ENCODE results near the gene NEURL1B.

NEURL1B gene

GRCh38 chr5:172611913-172612312 lies 29.1 kb upstream of the NEURL1B start:
- Histone ChIP-seq H3K36me3 (ENCODE audit: control insufficient read depth, low read depth, low read length) (no peaks in the 10 kb centered on the region), H3K9ac (ENCODE audit: low read length) (no peak overlapping the region), H3K4me1 (ENCODE audit: control insufficient read depth, low read depth, low read length) (peaks cover 2% of the 10 kb centered on the region), H3K27me3 (ENCODE audit: control insufficient read depth, insufficient read depth, low read length) (no peaks in the 10 kb centered on the region), H3K9me3 (ENCODE audit: control insufficient read depth, low read depth, low read length) (no peaks in the 10 kb centered on the region), H3K27ac (ENCODE audit: low read length) (no peak overlapping the region), H3K4me3 (ENCODE audit: low read length) (no peak overlapping the region)

DNA sequence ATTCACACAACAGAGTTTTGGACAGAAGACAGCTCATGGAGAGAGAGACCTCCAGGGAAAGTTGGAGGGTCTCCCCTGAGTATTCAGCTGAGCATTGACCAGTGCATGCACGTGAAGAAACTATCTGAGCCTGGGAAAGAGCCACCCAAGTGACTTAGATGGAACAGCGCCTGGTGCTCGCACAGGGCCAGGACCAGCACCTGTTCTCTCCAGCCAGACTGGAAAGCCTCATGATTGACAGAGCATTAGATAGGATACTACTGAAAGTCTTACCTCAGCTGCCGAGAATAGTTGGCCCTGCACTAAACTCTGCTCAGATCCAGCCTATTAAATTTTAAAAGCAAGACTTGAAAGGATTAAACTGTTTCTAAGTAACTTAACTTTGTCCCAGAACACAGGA lies 28.3 kb upstream of the NEURL1B start:
- no peaks in the 10 kb centered on the region for H3K9me3 ChIP-seq (ENCODE audit: control insufficient read depth, low read depth, low read length)

GRCh38 chr5:172616136-172616535 lies 24.9 kb upstream of the NEURL1B start:
- H3K27me3 ChIP-seq (ENCODE audit: control insufficient read depth, insufficient read depth, low read length): no peaks in the 10 kb centered on the region
- H3K9ac ChIP-seq (ENCODE audit: low read length): no peak overlapping the region
- H3K9me3 ChIP-seq (ENCODE audit: control insufficient read depth, low read depth, low read length): no peaks in the 10 kb centered on the region
- H3K4me1 ChIP-seq (ENCODE audit: control insufficient read depth, low read depth, low read length): no peaks in the 10 kb centered on the region
- no peak overlapping the region for H3K4me3 ChIP-seq (ENCODE audit: low read length)
- no peaks in the 10 kb centered on the region for H3K36me3 ChIP-seq (ENCODE audit: control insufficient read depth, low read depth, low read length)
- H3K27ac ChIP-seq (ENCODE audit: low read length): no peak overlapping the region

More for the DNA sequence above, 28.3 kb upstream of the NEURL1B start:
- Histone ChIP-seq H3K36me3 (ENCODE audit: control insufficient read depth, low read depth, low read length) (no peaks in the 10 kb centered on the region), H3K4me3 (ENCODE audit: low read length) (no peak overlapping the region), H3K27me3 (ENCODE audit: control insufficient read depth, insufficient read depth, low read length) (no peaks in the 10 kb centered on the region), H3K4me1 (ENCODE audit: control insufficient read depth, low read depth, low read length) (no peaks in the 10 kb centered on the region), H3K27ac (ENCODE audit: low read length) (no peak overlapping the region), H3K9ac (ENCODE audit: low read length) (no peak overlapping the region)

DNA sequence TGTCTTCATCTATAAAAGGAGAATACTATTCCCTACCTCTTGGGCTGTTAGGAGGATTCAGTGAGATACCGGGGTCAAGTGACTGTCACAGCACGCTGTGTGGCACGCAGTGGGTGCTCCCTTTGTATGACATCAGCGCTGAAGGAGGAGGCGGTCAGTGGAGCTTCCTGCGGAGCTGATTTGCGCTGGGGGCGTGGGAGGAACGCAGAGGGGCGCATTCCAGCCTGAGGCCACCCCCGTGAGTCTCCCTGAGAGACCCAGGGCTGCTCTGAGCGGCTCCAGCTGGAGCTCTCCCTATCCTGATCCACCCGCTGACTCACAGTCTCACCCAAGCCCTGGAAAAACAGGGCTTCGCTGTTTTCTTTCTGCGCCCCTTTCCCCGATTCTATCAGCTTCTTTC lies 24.3 kb upstream of the NEURL1B start:
- Histone ChIP-seq H3K9me3 (ENCODE audit: control insufficient read depth, low read depth, low read length) (no peaks in the 10 kb centered on the region), H3K36me3 (ENCODE audit: control insufficient read depth, low read depth, low read length) (no peaks in the 10 kb centered on the region), H3K4me1 (ENCODE audit: control insufficient read depth, low read depth, low read length) (no peaks in the 10 kb centered on the region), H3K4me3 (ENCODE audit: low read length) (no peak overlapping the region), H3K27me3 (ENCODE audit: control insufficient read depth, insufficient read depth, low read length) (no peaks in the 10 kb centered on the region), H3K9ac (ENCODE audit: low read length) (no peak overlapping the region), H3K27ac (ENCODE audit: low read length) (no peak overlapping the region)

GRCh38 chr5:172617817-172618216 lies 23.2 kb upstream of the NEURL1B start:
- no peak overlapping the region for H3K27ac ChIP-seq (ENCODE audit: low read length)
- no peaks in the 10 kb centered on the region for H3K9me3 ChIP-seq (ENCODE audit: control insufficient read depth, low read depth, low read length)
- H3K4me1 ChIP-seq (ENCODE audit: control insufficient read depth, low read depth, low read length): peaks cover 3% of the 10 kb centered on the region
- H3K9ac ChIP-seq (ENCODE audit: low read length): no peak overlapping the region
- H3K36me3 ChIP-seq (ENCODE audit: control insufficient read depth, low read depth, low read length): no peaks in the 10 kb centered on the region
- H3K27me3 ChIP-seq (ENCODE audit: control insufficient read depth, insufficient read depth, low read length): no peaks in the 10 kb centered on the region
- no peak overlapping the region for H3K4me3 ChIP-seq (ENCODE audit: low read length)

DNA sequence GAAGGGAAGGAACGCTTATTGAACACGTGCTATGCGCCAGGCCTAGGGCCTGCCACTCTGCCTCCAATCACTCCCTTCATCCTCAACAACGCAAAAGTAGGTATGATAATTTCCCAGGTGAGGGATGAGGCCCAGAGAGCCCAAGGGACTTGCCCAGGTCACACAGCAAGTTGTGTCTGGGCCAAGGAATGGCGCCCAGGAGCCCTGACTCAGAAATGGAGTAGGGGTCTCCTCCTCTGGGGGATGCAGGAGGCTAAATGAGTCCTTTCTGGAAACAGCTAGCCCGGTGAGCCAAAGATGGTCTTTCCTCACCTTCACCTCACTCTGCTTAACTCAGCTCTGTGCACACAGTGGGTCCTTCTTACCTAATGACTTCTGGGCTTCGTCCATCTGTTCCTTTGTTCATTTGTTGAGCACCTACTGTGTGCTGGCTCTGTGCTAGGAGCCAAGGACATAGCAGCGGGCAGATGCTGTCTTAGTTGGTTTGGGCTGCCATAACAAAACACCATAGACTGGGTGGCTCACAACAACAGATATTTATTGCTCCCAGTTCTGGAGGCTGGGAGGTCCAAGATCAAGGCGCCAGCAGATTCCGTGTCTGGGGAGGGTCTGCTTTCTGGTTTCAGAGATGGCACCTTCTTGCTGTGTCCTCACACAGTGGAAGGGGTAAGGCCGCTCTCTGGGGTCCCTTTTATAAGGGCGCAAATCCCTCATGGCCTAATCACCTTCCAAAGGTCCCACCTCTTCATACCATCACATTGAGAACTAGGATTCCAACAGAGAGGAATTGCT lies 22.3 kb upstream of the NEURL1B start:
- H3K36me3 ChIP-seq (ENCODE audit: control insufficient read depth, low read depth, low read length): no peaks in the 10 kb centered on the region
- H3K9me3 ChIP-seq (ENCODE audit: control insufficient read depth, low read depth, low read length): no peaks in the 10 kb centered on the region
- H3K9ac ChIP-seq (ENCODE audit: low read length): no peak overlapping the region
- H3K27ac ChIP-seq (ENCODE audit: low read length): no peak overlapping the region
- no peak overlapping the region for H3K4me3 ChIP-seq (ENCODE audit: low read length)
- peaks cover 3% of the 10 kb centered on the region for H3K4me1 ChIP-seq (ENCODE audit: control insufficient read depth, low read depth, low read length)
- no peaks in the 10 kb centered on the region for H3K27me3 ChIP-seq (ENCODE audit: control insufficient read depth, insufficient read depth, low read length)

DNA sequence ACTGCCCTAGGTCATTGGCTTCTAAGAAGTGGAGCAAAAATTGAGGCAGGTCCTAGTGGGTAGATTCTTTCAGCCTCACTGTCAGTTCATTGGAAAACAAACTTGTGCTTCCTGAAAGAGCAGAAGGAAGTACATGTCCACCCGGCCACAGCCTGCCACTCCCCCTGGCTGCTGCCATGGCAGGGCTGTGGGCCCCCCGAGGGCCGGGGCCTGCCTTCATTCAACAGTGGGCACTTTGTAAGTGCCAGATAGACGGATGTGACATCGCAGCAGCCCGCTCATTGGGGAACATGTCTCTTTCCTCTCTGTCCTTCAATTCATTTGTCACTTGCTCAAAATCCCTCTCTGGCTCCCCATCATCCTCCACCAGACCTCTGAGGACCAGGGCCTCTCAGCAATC lies 20.6 kb upstream of the NEURL1B start:
- Histone ChIP-seq H3K27me3 (ENCODE audit: control insufficient read depth, insufficient read depth, low read length) (no peaks in the 10 kb centered on the region), H3K36me3 (ENCODE audit: control insufficient read depth, low read depth, low read length) (no peaks in the 10 kb centered on the region), H3K9ac (ENCODE audit: low read length) (no peak overlapping the region), H3K9me3 (ENCODE audit: control insufficient read depth, low read depth, low read length) (no peaks in the 10 kb centered on the region), H3K4me3 (ENCODE audit: low read length) (no peak overlapping the region), H3K27ac (ENCODE audit: low read length) (no peak overlapping the region), H3K4me1 (ENCODE audit: control insufficient read depth, low read depth, low read length) (peaks cover 6% of the 10 kb centered on the region)

GRCh38 chr5:172622091-172623046 lies 18.7 kb upstream of the NEURL1B start:
- no peak overlapping the region for H3K4me3 ChIP-seq (ENCODE audit: low read length)
- H3K27me3 ChIP-seq (ENCODE audit: control insufficient read depth, insufficient read depth, low read length): no peaks in the 10 kb centered on the region
- no peak overlapping the region for H3K27ac ChIP-seq (ENCODE audit: low read length)
- H3K9ac ChIP-seq (ENCODE audit: low read length): no peak overlapping the region
- H3K36me3 ChIP-seq (ENCODE audit: control insufficient read depth, low read depth, low read length): no peaks in the 10 kb centered on the region
- peaks cover 13% of the 10 kb centered on the region for H3K4me1 ChIP-seq (ENCODE audit: control insufficient read depth, low read depth, low read length)
- no peaks in the 10 kb centered on the region for H3K9me3 ChIP-seq (ENCODE audit: control insufficient read depth, low read depth, low read length)

DNA sequence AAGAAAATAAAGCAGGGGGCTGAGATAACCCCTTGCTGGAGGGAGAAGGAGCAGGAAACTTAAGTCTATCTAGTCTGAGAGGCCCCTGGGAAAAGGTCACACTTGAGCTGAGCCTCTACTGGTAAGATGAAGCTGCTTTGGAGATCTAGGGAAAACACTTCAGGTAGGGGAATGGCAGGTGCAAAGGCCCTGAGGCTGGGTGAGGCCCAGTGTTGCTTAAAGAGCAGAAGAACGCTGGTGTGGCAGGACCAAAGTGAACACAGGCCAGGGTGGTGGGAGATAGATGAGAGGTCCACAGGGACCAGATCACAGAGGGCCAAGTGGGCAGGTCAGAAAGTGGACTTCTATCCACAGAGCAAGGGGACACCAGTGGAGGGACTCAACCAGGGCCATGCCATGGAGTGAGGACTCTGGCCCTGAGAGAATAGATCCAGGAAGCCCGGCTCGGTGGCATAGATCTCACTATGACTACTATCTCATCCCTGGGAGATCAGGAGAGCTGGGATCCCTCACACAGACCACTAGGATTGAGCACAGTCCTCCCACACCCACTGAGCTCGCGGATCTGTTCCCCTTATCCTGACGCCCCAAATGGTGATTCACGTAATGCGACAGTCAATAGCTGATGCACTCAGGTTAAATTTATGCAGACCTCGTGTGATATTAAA lies 17.6 kb upstream of the NEURL1B start:
- Histone ChIP-seq H3K36me3 (ENCODE audit: control insufficient read depth, low read depth, low read length) (no peaks in the 10 kb centered on the region), H3K4me1 (ENCODE audit: control insufficient read depth, low read depth, low read length) (peaks cover 23% of the 10 kb centered on the region), H3K9me3 (ENCODE audit: control insufficient read depth, low read depth, low read length) (no peaks in the 10 kb centered on the region), H3K9ac (ENCODE audit: low read length) (no peak overlapping the region), H3K27me3 (ENCODE audit: control insufficient read depth, insufficient read depth, low read length) (no peaks in the 10 kb centered on the region), H3K27ac (ENCODE audit: low read length) (no peak overlapping the region), H3K4me3 (ENCODE audit: low read length) (no peak overlapping the region)

DNA sequence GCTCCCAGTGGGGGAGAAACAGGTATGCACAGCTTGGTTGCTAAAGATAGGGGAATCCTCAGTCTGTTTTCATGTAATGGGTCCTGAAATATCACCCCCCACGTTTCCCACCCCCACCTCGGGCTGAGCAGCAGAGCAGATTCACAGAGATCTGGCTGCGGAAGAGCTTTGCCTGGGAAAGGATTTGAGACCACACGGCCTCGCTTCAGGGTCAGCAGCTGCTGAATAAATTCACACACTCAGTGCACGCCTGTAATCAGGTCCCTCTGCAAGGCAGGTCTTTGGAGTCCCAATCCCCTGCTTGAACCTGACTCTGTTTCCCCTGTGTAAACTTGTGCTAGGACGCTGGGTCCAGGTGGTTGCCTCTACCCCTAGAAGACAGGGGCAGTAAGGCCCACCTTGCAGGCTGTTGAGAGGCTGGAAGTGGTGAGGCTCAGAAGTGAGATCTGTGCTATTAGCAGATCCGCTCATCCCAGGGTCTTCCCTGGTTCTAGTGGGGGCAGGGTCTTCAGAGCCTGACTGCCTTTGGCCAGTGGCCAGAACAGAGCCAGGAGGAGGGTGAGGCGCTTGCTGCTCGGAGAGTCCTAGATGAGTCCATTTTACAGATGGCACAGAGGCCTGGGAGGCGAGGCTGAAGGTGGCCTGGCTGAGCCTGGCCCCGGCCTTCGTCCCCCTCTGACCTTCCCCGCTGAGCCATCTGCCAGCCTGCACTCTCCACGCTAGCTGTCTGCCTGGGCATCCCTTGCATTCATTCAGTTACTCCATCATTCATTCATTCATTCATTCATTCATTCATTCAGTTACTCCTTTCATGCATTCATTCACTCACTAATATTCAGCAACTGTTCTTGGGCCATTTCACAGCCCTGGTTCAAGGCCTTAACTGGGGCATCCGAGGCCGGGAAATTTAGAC lies 16.7 kb upstream of the NEURL1B start:
- H3K4me1 ChIP-seq (ENCODE audit: control insufficient read depth, low read depth, low read length): peaks cover 32% of the 10 kb centered on the region
- H3K27ac ChIP-seq (ENCODE audit: low read length): no peak overlapping the region

More for the DNA sequence above, 16.7 kb upstream of the NEURL1B start:
- no peak overlapping the region for H3K9ac ChIP-seq (ENCODE audit: low read length)
- H3K27me3 ChIP-seq (ENCODE audit: control insufficient read depth, insufficient read depth, low read length): no peaks in the 10 kb centered on the region
- no peaks in the 10 kb centered on the region for H3K9me3 ChIP-seq (ENCODE audit: control insufficient read depth, low read depth, low read length)
- no peaks in the 10 kb centered on the region for H3K36me3 ChIP-seq (ENCODE audit: control insufficient read depth, low read depth, low read length)
- H3K4me3 ChIP-seq (ENCODE audit: low read length): no peak overlapping the region
